ENCODE data around the gene SARNP. TPM values are rescaled to one million over a fixed set of nuclear protein-coding genes. Genes with fewer than 3 reads are reported as not detected.

Gene SARNP
- total and polyA plus RNA-seq, 8 donors = 16.1 to 200 (median 87.1) TPM

DNA sequence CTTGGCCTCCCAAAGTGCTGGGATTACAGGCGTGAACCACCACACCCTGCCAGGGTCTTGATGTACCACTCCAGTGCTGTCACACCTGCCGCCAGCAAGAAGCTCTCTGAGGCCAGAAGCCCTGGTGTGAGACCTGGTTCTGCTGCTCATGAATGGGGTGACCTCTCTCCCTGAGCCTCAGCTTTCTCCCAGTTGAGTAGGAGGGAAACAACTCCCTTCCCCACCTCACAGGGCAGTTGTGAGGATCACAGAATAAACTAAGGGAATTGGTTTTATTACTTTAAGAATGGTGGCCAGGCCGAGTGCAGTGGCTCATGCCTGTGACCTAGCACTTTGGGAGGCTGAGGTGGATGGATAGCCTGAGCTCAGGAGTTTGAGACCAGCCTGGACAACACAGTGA lies 82.9 kb downstream of the SARNP start:
- 82 to 94% (median 91%) methylated on average over 3 of the region's 3 CpGs for WGBS, 5 donors
- H3K4me1 ChIP-seq = peaks cover 23 to 41% (median 37%) of the 10 kb centered on the region in 4 donors
- no peak overlapping the region for H3K27ac ChIP-seq
- no peaks in the 10 kb centered on the region for H3K36me3 ChIP-seq
- TF ChIP-seq POLR2A (IDR thresholded peaks at IDR 0.05) (no peak), EP300 (IDR thresholded peaks at IDR 0.05) (no peak), POLR2AphosphoS5 (IDR thresholded peaks at IDR 0.05) (no peak)
- TF ChIP-seq, protein P1, sequence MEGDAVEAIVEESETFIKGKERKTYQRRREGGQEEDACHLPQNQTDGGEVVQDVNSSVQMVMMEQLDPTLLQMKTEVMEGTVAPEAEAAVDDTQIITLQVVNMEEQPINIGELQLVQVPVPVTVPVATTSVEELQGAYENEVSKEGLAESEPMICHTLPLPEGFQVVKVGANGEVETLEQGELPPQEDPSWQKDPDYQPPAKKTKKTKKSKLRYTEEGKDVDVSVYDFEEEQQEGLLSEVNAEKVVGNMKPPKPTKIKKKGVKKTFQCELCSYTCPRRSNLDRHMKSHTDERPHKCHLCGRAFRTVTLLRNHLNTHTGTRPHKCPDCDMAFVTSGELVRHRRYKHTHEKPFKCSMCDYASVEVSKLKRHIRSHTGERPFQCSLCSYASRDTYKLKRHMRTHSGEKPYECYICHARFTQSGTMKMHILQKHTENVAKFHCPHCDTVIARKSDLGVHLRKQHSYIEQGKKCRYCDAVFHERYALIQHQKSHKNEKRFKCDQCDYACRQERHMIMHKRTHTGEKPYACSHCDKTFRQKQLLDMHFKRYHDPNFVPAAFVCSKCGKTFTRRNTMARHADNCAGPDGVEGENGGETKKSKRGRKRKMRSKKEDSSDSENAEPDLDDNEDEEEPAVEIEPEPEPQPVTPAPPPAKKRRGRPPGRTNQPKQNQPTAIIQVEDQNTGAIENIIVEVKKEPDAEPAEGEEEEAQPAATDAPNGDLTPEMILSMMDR (IDR thresholded peaks at IDR 0.05) = no peak
- no peaks in the 10 kb centered on the region for H3K27me3 ChIP-seq
- intact Hi-C loops (cut with DNase I; ENCODE audit: low total_unique reads) = no loop called here
- H3K9me3 ChIP-seq = no peaks in the 10 kb centered on the region
- DNase-seq = no peak
- H3K4me3 ChIP-seq = no peak overlapping the region

- Histone ChIP-seq H3K9me3 (no peaks in the 10 kb centered on the region), H3K27ac (no peak overlapping the region), H3K4me1 (peaks cover 23 to 41% (median 36%) of the 10 kb centered on the region in 4 donors), H3K4me3 (no peak overlapping the region), H3K36me3 (no peaks in the 10 kb centered on the region), H3K27me3 (no peaks in the 10 kb centered on the region)
- no peak for DNase-seq
- intact Hi-C loops (cut with DNase I; ENCODE audit: low total_unique reads) = no loop called here
- TF ChIP-seq POLR2AphosphoS5 (IDR thresholded peaks at IDR 0.05) (no peak), POLR2A (IDR thresholded peaks at IDR 0.05) (no peak), EP300 (IDR thresholded peaks at IDR 0.05) (no peak)
- TF ChIP-seq, protein P1 (IDR thresholded peaks at IDR 0.05) = no peak
- WGBS, 5 donors = 64 to 81% (median 71%) methylated on average over 2 of the region's 2 CpGs
Observed at GRCh38 chr12:55733858-55734257, 83.7 kb downstream of the SARNP start.

- Histone ChIP-seq H3K27ac (no peak overlapping the region), H3K27me3 (no peaks in the 10 kb centered on the region), H3K9me3 (no peaks in the 10 kb centered on the region), H3K4me1 (peaks cover 19 to 35% (median 29%) of the 10 kb centered on the region in 4 donors), H3K4me3 (no peak overlapping the region), H3K36me3 (no peaks in the 10 kb centered on the region)
- WGBS, 5 donors = 85 to 93% (median 89%) methylated on average over 14 of the region's 14 CpGs
- intact Hi-C loops (cut with DNase I; ENCODE audit: low total_unique reads) = no loop called here
- no peak for DNase-seq
- TF ChIP-seq, protein P1 (IDR thresholded peaks at IDR 0.05) = no peak
- TF ChIP-seq EP300 (IDR thresholded peaks at IDR 0.05) (no peak), POLR2AphosphoS5 (IDR thresholded peaks at IDR 0.05) (no peak), POLR2A (IDR thresholded peaks at IDR 0.05) (no peak)
Observed at GRCh38 chr12:55733021-55733555, 84.4 kb downstream of the SARNP start.

DNA sequence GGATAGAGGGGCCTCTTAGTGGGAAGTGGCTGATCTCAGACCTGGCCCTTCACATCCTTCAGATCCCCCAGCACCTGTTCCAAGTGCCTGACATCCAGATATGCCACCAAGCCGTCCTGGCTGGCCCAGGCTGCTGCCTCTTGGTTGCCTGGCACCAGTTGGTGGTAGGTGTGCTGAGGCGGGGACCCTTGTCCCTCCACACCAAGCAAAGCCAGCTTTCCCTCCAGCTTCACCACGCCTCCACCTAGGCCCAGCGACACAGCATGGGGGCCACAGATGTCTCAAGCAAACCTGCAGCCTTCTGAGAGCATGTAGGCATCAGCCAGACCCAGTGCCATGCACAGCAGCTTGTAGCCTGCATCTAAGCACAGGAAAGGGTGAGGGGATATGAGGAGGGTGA lies 85.2 kb downstream of the SARNP start:
- Histone ChIP-seq H3K4me3 (no peak overlapping the region), H3K4me1 (peaks cover 18 to 33% (median 29%) of the 10 kb centered on the region in 4 donors), H3K27me3 (no peaks in the 10 kb centered on the region), H3K36me3 (peaks cover 0 to under 1% (median 0%) of the 10 kb centered on the region in 4 donors), H3K27ac (no peak overlapping the region), H3K9me3 (no peaks in the 10 kb centered on the region)
- no peak for DNase-seq
- 70 to 83% (median 76%) methylated on average over 4 of the region's 4 CpGs for WGBS, 5 donors
- TF ChIP-seq POLR2AphosphoS5 (IDR thresholded peaks at IDR 0.05) = no peak
- TF ChIP-seq, protein P1 (IDR thresholded peaks at IDR 0.05) = no peak
- intact Hi-C loops (cut with DNase I; ENCODE audit: low total_unique reads) = no loop called here

All from stomach (tissue), 9 donors.